SKM-1 (cell line): ENCODE data around the gene RABGAP1.

Experiments used
- DNase-seq: peaks from one replicate; lab custom pipeline; 2025; ENCODE audit not compliant: unreplicated experiment; lab: John Stamatoyannopoulos, UW

The RABGAP1 gene

GRCh38 chr9:123150708-123151503 is 210.1 kb downstream of the RABGAP1 start:
- DNase-seq, result no peak
